Immature natural killer cell (primary cell): ENCODE data around the gene NDUFS3. TPM values are rescaled to one million over a fixed set of nuclear protein-coding genes. Genes with fewer than 3 reads are reported as not detected.

Experiments used
- DNase-seq, 3 donors: peaks; one replicate each; pipeline ENCODE4 v3.0.0; 2022; ENCODE audit warnings: mixed read lengths in 1 of 3
- H3K27ac Mint-ChIP-seq, 6 donors: one replicate each; pipeline ENCODE4 v1.8.0; 2020; ENCODE audit warnings: mixed read lengths in 6 of 6, mild to moderate bottlenecking in 5 of 6, inconsistent platforms in 4 of 6, moderate library complexity in 3 of 6
- H3K27me3 Mint-ChIP-seq, 3 donors: one replicate each; pipeline ENCODE4 v1.8.0; 2020 to 2021; ENCODE audit warnings: low read depth in 3 of 3, mild to moderate bottlenecking in 3 of 3, mixed read lengths in 3 of 3, moderate library complexity in 3 of 3, inconsistent platforms in 1 of 3
- H3K36me3 Mint-ChIP-seq, 3 donors: one replicate each; pipeline ENCODE4 v1.8.0; 2020; ENCODE audit warnings: mixed read lengths in 3 of 3, inconsistent platforms in 2 of 3, mild to moderate bottlenecking in 2 of 3
- H3K4me1 Mint-ChIP-seq, 2 donors: one replicate each; pipeline ENCODE4 v1.8.0; 2020; ENCODE audit warnings: inconsistent platforms in 2 of 2, mild to moderate bottlenecking in 2 of 2, mixed read lengths in 2 of 2, moderate library complexity in 1 of 2
- H3K4me3 Mint-ChIP-seq, 5 donors: one replicate each; pipeline ENCODE4 v1.8.0; 2020; ENCODE audit warnings: mild to moderate bottlenecking in 5 of 5, mixed read lengths in 5 of 5, inconsistent platforms in 3 of 5, moderate library complexity in 3 of 5
- H3K9me3 Mint-ChIP-seq, 6 donors: one replicate each; pipeline ENCODE4 v1.8.0; 2020; ENCODE audit warnings: mild to moderate bottlenecking in 6 of 6, mixed read lengths in 6 of 6, inconsistent platforms in 4 of 6, moderate library complexity in 3 of 6
- polyA plus RNA-seq, 3 donors: library from polyadenylated mRNA; unstranded; fragments of 300-500 nt; fragmentation: Illumina TruSeq; gene quantifications; one replicate each; pipeline ENCODE4 v1.2.3, GENCODE V29; 2021

Gene NDUFS3
- polyA plus RNA-seq, 3 donors from 2014 or later = 108 to 157 (median 143) TPM

- peaks cover 0 to 1% (median 0%) of the 10 kb centered on the region in 6 donors for H3K9me3 Mint-ChIP-seq
- no peak overlapping the region for H3K4me3 Mint-ChIP-seq
- DNase-seq = no peak
- H3K27me3 Mint-ChIP-seq = peaks cover 5 to 10% (median 8%) of the 10 kb centered on the region in 3 donors
- H3K36me3 Mint-ChIP-seq = peaks cover 4 to 5% (median 5%) of the 10 kb centered on the region in 3 donors
- H3K27ac Mint-ChIP-seq = no peak overlapping the region
- H3K4me1 Mint-ChIP-seq = peaks cover 0 to 7% of the 10 kb centered on the region in 2 donors
Observed at GRCh38 chr11:47589118-47589517, 10.2 kb downstream of the NDUFS3 start.

GRCh38 chr11:47589584-47589976, 10.7 kb downstream of the NDUFS3 start:
- H3K4me3 Mint-ChIP-seq = no peak overlapping the region
- peaks cover 0 to 7% of the 10 kb centered on the region in 2 donors for H3K4me1 Mint-ChIP-seq
- no peak overlapping the region for H3K27ac Mint-ChIP-seq
- no peaks in the 10 kb centered on the region for H3K9me3 Mint-ChIP-seq
- no peak for DNase-seq
- peaks cover 0 to under 1% (median under 1%) of the 10 kb centered on the region in 3 donors for H3K36me3 Mint-ChIP-seq
- peaks cover 8 to 10% (median 10%) of the 10 kb centered on the region in 3 donors for H3K27me3 Mint-ChIP-seq

DNA sequence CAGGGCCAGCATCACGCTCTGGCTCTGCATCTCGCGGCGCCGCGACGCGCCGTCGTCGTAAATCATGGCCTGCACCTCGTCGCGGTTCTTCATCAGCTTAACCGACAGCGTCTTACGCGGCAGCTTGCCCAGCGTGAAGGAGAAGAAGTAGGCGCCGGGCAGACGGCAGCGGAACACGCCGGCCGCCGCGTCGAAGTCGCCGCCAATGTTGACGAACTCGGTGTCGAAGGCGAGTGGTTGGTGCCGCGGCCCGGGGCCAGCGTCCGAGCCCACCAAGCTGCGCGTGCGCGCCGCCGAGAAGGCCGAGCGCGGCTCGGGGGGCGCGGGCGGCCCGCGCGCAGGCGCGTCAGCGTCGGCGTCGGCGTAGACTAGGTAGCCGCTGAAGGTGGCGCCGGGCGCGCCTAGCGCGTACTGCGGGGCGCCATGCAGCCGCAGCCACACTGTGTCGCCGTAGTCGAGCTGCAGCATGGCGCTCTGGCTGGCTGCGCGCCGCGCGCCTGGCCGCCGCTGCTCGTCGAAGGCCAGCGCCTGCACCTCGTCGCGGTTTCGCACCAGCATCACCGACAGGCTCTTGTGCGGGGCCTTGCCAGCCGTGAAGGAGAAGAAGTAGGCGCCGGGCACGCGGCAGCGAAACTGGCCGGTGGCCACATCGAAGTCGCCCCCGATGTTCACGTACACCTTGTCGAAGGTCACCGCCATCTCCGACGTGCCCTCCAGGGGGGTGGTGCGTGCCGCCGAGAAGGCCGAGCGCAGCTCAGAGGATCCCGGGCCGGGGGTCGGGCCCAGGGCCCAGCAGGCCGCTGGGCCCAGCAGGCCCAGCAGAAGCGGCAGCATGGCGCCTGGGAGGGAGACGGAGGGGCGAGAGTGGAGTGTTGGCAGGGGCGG, 11.3 kb downstream of the NDUFS3 start:
- H3K27me3 Mint-ChIP-seq = peaks cover 10 to 12% (median 11%) of the 10 kb centered on the region in 3 donors
- H3K36me3 Mint-ChIP-seq = no peaks in the 10 kb centered on the region
- H3K9me3 Mint-ChIP-seq = no peaks in the 10 kb centered on the region
- no peak for DNase-seq
- no peak overlapping the region for H3K27ac Mint-ChIP-seq
- H3K4me3 Mint-ChIP-seq = no peak overlapping the region
- peaks cover 0 to 7% of the 10 kb centered on the region in 2 donors for H3K4me1 Mint-ChIP-seq

- H3K4me1 Mint-ChIP-seq = peaks cover 0 to 7% of the 10 kb centered on the region in 2 donors
- H3K27me3 Mint-ChIP-seq = peaks cover 10 to 14% (median 14%) of the 10 kb centered on the region in 3 donors
- H3K36me3 Mint-ChIP-seq = no peaks in the 10 kb centered on the region
- no peak overlapping the region for H3K27ac Mint-ChIP-seq
- no peak for DNase-seq
- no peaks in the 10 kb centered on the region for H3K9me3 Mint-ChIP-seq
- H3K4me3 Mint-ChIP-seq = no peak overlapping the region
Observed at GRCh38 chr11:47591764-47592163, 12.9 kb downstream of the NDUFS3 start.

GRCh38 chr11:47592251-47592650, 13.4 kb downstream of the NDUFS3 start:
- H3K9me3 Mint-ChIP-seq = no peaks in the 10 kb centered on the region
- H3K36me3 Mint-ChIP-seq = no peaks in the 10 kb centered on the region
- H3K4me3 Mint-ChIP-seq = no peak overlapping the region
- DNase-seq = no peak
- H3K27ac Mint-ChIP-seq = no peak overlapping the region
- peaks cover 10 to 14% (median 14%) of the 10 kb centered on the region in 3 donors for H3K27me3 Mint-ChIP-seq
- peaks cover 0 to 7% of the 10 kb centered on the region in 2 donors for H3K4me1 Mint-ChIP-seq

DNA sequence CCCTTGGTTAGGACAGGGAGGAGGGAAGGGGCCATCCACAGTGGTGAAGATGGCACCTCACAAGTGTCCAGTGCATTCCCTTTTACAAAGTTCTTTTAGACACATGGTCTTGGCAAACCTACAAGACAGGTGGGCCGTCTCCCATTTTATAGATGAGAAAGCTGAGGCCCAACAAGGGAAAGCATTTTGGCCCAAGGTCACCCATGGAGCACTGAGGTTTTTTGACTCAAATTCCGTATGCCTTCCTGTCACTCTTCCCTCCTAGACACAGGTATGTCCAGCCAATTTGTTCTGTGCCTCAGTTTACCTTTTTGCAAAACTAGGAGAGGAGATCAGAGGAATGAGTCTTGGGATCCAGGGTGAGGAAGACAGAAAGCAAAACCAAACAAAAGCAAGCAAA, 14.1 kb downstream of the NDUFS3 start:
- H3K27ac Mint-ChIP-seq = no peak overlapping the region
- peaks cover 10 to 14% (median 12%) of the 10 kb centered on the region in 3 donors for H3K27me3 Mint-ChIP-seq
- H3K4me3 Mint-ChIP-seq = no peak overlapping the region
- H3K36me3 Mint-ChIP-seq = no peaks in the 10 kb centered on the region
- no peak for DNase-seq
- no peaks in the 10 kb centered on the region for H3K9me3 Mint-ChIP-seq
- H3K4me1 Mint-ChIP-seq = peaks cover 0 to 7% of the 10 kb centered on the region in 2 donors

- H3K27ac Mint-ChIP-seq = no peak overlapping the region
Observed at GRCh38 chr11:47593492-47593933, 14.6 kb downstream of the NDUFS3 start.

DNA sequence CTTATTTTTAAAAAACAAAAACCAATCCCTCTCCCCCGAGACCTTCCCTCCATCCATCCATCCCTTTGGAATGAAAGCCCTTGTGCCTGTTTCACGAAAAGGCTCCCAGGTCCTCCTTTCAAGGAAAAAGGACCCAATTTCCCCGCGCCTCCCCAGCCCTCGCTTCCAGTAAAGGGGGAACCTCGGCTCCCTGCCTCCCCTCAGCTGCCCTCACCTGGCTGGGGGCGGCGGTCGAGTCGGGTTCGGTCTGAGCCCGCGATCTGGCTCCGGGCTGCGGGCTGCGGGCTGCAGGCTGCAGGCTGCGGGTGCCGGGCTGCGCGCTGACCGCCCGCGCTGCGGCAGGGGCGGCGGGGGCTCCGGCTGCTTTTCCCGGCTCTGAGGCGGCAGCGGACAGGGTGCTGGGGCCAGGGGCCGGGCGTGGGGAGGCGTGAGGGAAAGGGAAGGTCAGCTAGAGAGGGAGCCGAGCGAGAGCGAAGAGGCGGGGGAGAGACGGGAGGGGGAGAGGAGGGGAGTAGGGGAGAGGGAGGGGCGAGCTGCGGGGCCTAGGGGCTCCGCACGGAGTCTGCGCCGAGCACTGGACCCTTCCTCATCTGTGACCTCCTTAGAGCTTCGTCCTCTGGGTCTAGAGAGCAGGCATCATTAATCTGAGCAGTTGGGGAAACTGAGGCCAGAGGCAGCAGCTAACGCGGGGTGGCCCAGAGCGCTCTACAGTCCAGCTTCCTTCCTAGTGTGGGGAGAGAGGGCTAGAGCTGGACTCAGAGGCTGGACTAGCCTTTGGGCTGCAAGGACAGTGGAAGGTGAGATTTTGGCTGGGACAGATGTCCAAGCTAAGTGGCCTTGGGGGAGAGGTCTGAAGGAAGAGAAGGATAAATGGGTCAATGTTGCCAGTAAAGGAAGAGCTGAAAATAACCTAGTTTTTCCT, 15.3 kb downstream of the NDUFS3 start, which contains the start of gene C1QTNF4:
TSS of gene C1QTNF4 (minus strand) at position 478 of the 922 bp plus-strand sequence. CDS start 3,601 bp downstream, outside the sequence.
- Mint-ChIP-seq H3K4me1 (peaks cover 0 to 7% of the 10 kb centered on the region in 2 donors), H3K9me3 (no peaks in the 10 kb centered on the region), H3K4me3 (no peak within 1 kb of the TSS), H3K27ac (no peak within 1 kb of the TSS), H3K36me3 (peaks cover 2 to 3% (median 2%) of the 10 kb centered on the region in 3 donors), H3K27me3 (peaks cover 10 to 14% (median 12%) of the 10 kb centered on the region in 3 donors)
- no peak for DNase-seq

More at GRCh38 chr11:47593492-47593933, 14.6 kb downstream of the NDUFS3 start:
- no peak overlapping the region for H3K4me3 Mint-ChIP-seq
- peaks cover 10 to 14% (median 12%) of the 10 kb centered on the region in 3 donors for H3K27me3 Mint-ChIP-seq
- H3K36me3 Mint-ChIP-seq = no peaks in the 10 kb centered on the region
- no peaks in the 10 kb centered on the region for H3K9me3 Mint-ChIP-seq
- H3K4me1 Mint-ChIP-seq = peaks cover 0 to 7% of the 10 kb centered on the region in 2 donors
- no peak for DNase-seq

- Mint-ChIP-seq H3K27me3 (peaks cover 10 to 17% (median 12%) of the 10 kb centered on the region in 3 donors), H3K4me3 (no peak overlapping the region), H3K9me3 (no peaks in the 10 kb centered on the region), H3K27ac (no peak overlapping the region), H3K4me1 (peaks cover 0 to 7% of the 10 kb centered on the region in 2 donors), H3K36me3 (peaks cover 4 to 6% (median 4%) of the 10 kb centered on the region in 3 donors)
- no peak for DNase-seq
Observed at GRCh38 chr11:47595029-47595428, 16.2 kb downstream of the NDUFS3 start.

- no peak for DNase-seq
- H3K4me3 Mint-ChIP-seq = no peak overlapping the region
- H3K27ac Mint-ChIP-seq = no peak overlapping the region
- peaks cover 10 to 17% (median 12%) of the 10 kb centered on the region in 3 donors for H3K27me3 Mint-ChIP-seq
- peaks cover 0 to 7% of the 10 kb centered on the region in 2 donors for H3K4me1 Mint-ChIP-seq
- H3K9me3 Mint-ChIP-seq = no peaks in the 10 kb centered on the region
- H3K36me3 Mint-ChIP-seq = peaks cover 4 to 6% (median 4%) of the 10 kb centered on the region in 3 donors
Observed at GRCh38 chr11:47595967-47596366, 17.1 kb downstream of the NDUFS3 start.

GRCh38 chr11:47599902-47600301, 21.0 kb downstream of the NDUFS3 start:
- peaks cover 0 to 10% (median 3%) of the 10 kb centered on the region in 3 donors for H3K27me3 Mint-ChIP-seq
- no peaks in the 10 kb centered on the region for H3K9me3 Mint-ChIP-seq
- H3K4me3 Mint-ChIP-seq = no peak overlapping the region
- no peak overlapping the region for H3K27ac Mint-ChIP-seq
- peaks cover 4 to 6% (median 4%) of the 10 kb centered on the region in 3 donors for H3K36me3 Mint-ChIP-seq
- H3K4me1 Mint-ChIP-seq = no peaks in the 10 kb centered on the region
- DNase-seq = no peak

DNA sequence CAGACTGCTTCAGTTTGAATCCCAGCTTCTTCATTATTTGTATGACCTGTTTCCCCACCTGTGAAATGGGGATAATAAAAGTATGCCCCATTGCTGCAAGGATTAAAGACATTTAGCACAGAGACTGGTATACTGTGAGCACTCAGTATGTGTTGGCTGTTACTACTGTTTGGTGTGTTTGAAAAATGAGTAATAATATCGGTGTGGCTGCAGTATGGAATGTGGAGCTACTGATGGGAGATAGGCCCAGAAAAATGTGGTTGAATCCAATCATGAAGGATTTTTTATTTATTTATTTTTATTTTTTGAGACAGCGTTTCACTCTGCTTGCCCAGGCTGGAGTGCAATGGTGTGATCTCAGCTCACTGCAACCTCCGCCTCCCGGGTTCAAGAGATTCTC, 24.4 kb downstream of the NDUFS3 start:
- no peak overlapping the region for H3K27ac Mint-ChIP-seq
- DNase-seq = no peak
- no peaks in the 10 kb centered on the region for H3K9me3 Mint-ChIP-seq
- peaks cover under 1 to 5% (median 2%) of the 10 kb centered on the region in 3 donors for H3K27me3 Mint-ChIP-seq
- peaks cover 4 to 19% (median 18%) of the 10 kb centered on the region in 3 donors for H3K36me3 Mint-ChIP-seq
- no peaks in the 10 kb centered on the region for H3K4me1 Mint-ChIP-seq
- H3K4me3 Mint-ChIP-seq = no peak overlapping the region

DNA sequence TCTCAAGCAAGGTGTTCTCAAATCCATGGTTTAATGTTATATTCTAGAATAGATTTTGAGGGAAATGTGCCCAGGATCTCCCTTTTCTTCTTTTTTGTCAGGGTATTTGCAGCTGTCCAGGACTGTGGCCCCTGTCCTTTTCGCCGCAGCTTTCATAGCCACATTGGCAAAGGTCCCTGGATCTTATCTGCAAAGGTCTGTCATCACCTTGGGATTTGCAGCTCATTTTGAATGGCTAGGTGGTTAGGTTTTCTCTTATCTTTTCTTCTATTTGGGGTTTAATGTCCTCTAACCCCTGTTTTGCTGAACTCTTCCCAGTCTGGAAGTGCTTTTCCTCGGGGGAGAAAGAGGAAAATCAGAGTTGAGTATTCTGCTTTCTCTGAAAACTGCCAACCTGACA, 27.0 kb downstream of the NDUFS3 start:
- peaks cover 7 to 29% (median 26%) of the 10 kb centered on the region in 3 donors for H3K36me3 Mint-ChIP-seq
- peaks cover 2 to 3% (median 2%) of the 10 kb centered on the region in 3 donors for H3K27me3 Mint-ChIP-seq
- H3K27ac Mint-ChIP-seq = no peak overlapping the region

More for the DNA sequence above, 27.0 kb downstream of the NDUFS3 start:
- peaks cover 0 to 6% of the 10 kb centered on the region in 2 donors for H3K4me1 Mint-ChIP-seq
- H3K9me3 Mint-ChIP-seq = no peaks in the 10 kb centered on the region
- H3K4me3 Mint-ChIP-seq = no peak overlapping the region
- DNase-seq = no peak
